ENCODE measurements around the gene UGGT1. TPM values are rescaled to one million over a fixed set of nuclear protein-coding genes. Genes with fewer than 3 reads are reported as not detected.

Gene UGGT1
- total and polyA plus RNA-seq, 4 donors, result 6.7 to 74.7 (median 32.4) TPM

DNA sequence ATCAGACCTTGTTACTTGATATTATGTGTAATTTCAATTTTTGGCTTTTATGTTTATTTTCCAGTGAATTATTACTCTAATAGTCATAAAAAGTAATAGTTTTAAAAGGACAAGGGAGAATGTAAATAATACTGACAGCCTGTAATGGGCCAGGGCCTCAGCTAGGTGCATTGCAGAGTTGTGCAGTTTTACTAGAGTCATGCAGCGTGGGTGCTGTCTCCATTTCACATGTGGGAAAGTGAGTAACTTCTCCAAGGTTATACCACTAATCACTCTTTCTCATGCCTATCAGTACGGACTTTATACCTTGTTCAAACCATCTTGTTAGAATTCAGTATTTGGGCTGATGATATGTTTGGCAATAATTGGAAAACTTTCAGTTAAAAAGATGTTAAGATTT is 73.3 kb downstream of the UGGT1 start:
- no peaks in the 10 kb centered on the region for H3K9me3 ChIP-seq (ENCODE audit: control insufficient read depth in 4 of 4, low read length in 3 of 4)
- no peak for DNase-seq (ENCODE audit: low spot score)
- no peak overlapping the region for H3K4me3 ChIP-seq (ENCODE audit: low read depth in 1 of 3, low read length in 3 of 3)
- H3K4me1 ChIP-seq (ENCODE audit: control insufficient read depth in 4 of 4, insufficient read depth in 4 of 4, low read length in 3 of 4), result no peaks in the 10 kb centered on the region
- H3K36me3 ChIP-seq (ENCODE audit: control insufficient read depth in 4 of 4, insufficient read depth in 3 of 4, low read depth in 1 of 4, low read length in 3 of 4), result peaks cover 12 to 49% (median 38%) of the 10 kb centered on the region in 4 donors
- no peaks in the 10 kb centered on the region for H3K27me3 ChIP-seq (ENCODE audit: control insufficient read depth in 4 of 4, insufficient read depth in 4 of 4, low read length in 3 of 4)
- WGBS, result 96% methylated on average over 2 of the region's 2 CpGs
- no peak overlapping the region for H3K9ac ChIP-seq (ENCODE audit: low read depth in 1 of 2, low read length in 2 of 2)
- H3K27ac ChIP-seq (ENCODE audit: low read depth in 1 of 2, low read length in 2 of 2), result no peak overlapping the region
- TF ChIP-seq HNF4G (IDR thresholded peaks at IDR 0.05) (no peak), GABPA (IDR thresholded peaks at IDR 0.05 in 1 of 2, conservative IDR thresholded peaks at IDR 0.05 in 1 of 2) (no peak), TAF1 (conservative IDR thresholded peaks at IDR 0.05) (no peak), RXRA (IDR thresholded peaks at IDR 0.05) (no peak), HNF4A (conservative IDR thresholded peaks at IDR 0.05) (no peak), FOXA1 (IDR thresholded peaks at IDR 0.05) (no peak), EGR1 (IDR thresholded peaks at IDR 0.05; ENCODE audit: low read depth in 2 of 2) (no peak), YY1 (IDR thresholded peaks at IDR 0.05) (no peak), RAD21 (IDR thresholded peaks at IDR 0.05) (no peak), JUND (IDR thresholded peaks at IDR 0.05) (no peak), FOXA2 (IDR thresholded peaks at IDR 0.05) (no peak), NR2F2 (IDR thresholded peaks at IDR 0.05) (no peak)
- TF ChIP-seq, protein P1, sequence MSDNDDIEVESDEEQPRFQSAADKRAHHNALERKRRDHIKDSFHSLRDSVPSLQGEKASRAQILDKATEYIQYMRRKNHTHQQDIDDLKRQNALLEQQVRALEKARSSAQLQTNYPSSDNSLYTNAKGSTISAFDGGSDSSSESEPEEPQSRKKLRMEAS (IDR thresholded peaks at IDR 0.05), result no peak
- TF ChIP-seq, protein P2, sequence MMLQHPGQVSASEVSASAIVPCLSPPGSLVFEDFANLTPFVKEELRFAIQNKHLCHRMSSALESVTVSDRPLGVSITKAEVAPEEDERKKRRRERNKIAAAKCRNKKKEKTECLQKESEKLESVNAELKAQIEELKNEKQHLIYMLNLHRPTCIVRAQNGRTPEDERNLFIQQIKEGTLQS (IDR thresholded peaks at IDR 0.05), result no peak
- TF ChIP-seq, protein P3, sequence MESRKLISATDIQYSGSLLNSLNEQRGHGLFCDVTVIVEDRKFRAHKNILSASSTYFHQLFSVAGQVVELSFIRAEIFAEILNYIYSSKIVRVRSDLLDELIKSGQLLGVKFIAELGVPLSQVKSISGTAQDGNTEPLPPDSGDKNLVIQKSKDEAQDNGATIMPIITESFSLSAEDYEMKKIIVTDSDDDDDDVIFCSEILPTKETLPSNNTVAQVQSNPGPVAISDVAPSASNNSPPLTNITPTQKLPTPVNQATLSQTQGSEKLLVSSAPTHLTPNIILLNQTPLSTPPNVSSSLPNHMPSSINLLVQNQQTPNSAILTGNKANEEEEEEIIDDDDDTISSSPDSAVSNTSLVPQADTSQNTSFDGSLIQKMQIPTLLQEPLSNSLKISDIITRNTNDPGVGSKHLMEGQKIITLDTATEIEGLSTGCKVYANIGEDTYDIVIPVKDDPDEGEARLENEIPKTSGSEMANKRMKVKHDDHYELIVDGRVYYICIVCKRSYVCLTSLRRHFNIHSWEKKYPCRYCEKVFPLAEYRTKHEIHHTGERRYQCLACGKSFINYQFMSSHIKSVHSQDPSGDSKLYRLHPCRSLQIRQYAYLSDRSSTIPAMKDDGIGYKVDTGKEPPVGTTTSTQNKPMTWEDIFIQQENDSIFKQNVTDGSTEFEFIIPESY (IDR thresholded peaks at IDR 0.05), result no peak

DNA sequence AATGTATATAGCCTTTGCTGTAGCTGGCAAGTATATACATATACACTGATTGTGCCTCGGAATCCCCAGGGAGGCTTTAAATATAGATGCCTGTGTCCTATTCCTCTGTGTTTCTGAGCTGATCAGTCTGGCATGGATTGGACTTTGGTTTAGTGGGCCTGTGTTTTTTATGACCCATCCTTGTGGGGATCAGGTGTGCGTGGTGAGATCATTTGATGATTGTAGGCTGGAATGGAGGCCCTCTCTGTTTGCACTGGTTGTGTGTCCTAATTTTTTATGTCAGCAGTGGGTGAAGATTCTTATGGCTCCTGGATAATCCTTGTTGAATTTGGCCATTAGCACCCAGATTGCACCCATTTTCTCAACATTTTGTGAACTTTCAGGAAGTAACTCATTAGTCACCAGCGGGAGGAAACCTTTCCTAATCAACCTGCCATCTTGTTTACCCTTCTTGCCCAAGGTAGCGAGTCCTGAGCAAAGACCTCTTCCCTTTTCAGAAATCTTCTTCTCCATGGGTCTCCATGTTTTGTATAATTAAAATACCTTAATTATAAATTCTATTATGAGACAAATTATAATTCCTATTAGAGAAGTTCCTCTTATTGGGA is 75.8 kb downstream of the UGGT1 start:
- no peak overlapping the region for H3K4me3 ChIP-seq (ENCODE audit: low read depth in 1 of 3, low read length in 3 of 3)
- H3K27me3 ChIP-seq (ENCODE audit: control insufficient read depth in 4 of 4, insufficient read depth in 4 of 4, low read length in 3 of 4), result no peaks in the 10 kb centered on the region
- no peaks in the 10 kb centered on the region for H3K4me1 ChIP-seq (ENCODE audit: control insufficient read depth in 4 of 4, insufficient read depth in 4 of 4, low read length in 3 of 4)
- H3K9ac ChIP-seq (ENCODE audit: low read depth in 1 of 2, low read length in 2 of 2), result no peak overlapping the region
- H3K36me3 ChIP-seq (ENCODE audit: control insufficient read depth in 4 of 4, insufficient read depth in 3 of 4, low read depth in 1 of 4, low read length in 3 of 4), result peaks cover 12 to 55% (median 42%) of the 10 kb centered on the region in 4 donors
- no peak for DNase-seq (ENCODE audit: low spot score)
- no peaks in the 10 kb centered on the region for H3K9me3 ChIP-seq (ENCODE audit: control insufficient read depth in 4 of 4, low read length in 3 of 4)
- H3K27ac ChIP-seq (ENCODE audit: low read depth in 1 of 2, low read length in 2 of 2), result no peak overlapping the region
- WGBS, result 91% methylated on average over 4 of the region's 4 CpGs
- no peak for TF ChIP-seq JUND (IDR thresholded peaks at IDR 0.05)
- TF ChIP-seq FOXA2 (IDR thresholded peaks at IDR 0.05), result no peak
- no peak for TF ChIP-seq GABPA (IDR thresholded peaks at IDR 0.05 in 1 of 2, conservative IDR thresholded peaks at IDR 0.05 in 1 of 2)
- no peak for TF ChIP-seq RAD21 (IDR thresholded peaks at IDR 0.05)
- TF ChIP-seq, protein P4, sequence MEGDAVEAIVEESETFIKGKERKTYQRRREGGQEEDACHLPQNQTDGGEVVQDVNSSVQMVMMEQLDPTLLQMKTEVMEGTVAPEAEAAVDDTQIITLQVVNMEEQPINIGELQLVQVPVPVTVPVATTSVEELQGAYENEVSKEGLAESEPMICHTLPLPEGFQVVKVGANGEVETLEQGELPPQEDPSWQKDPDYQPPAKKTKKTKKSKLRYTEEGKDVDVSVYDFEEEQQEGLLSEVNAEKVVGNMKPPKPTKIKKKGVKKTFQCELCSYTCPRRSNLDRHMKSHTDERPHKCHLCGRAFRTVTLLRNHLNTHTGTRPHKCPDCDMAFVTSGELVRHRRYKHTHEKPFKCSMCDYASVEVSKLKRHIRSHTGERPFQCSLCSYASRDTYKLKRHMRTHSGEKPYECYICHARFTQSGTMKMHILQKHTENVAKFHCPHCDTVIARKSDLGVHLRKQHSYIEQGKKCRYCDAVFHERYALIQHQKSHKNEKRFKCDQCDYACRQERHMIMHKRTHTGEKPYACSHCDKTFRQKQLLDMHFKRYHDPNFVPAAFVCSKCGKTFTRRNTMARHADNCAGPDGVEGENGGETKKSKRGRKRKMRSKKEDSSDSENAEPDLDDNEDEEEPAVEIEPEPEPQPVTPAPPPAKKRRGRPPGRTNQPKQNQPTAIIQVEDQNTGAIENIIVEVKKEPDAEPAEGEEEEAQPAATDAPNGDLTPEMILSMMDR (IDR thresholded peaks at IDR 0.05; ENCODE audit: low read depth, low read length, missing input control), result no peak
- TF ChIP-seq, protein P5, sequence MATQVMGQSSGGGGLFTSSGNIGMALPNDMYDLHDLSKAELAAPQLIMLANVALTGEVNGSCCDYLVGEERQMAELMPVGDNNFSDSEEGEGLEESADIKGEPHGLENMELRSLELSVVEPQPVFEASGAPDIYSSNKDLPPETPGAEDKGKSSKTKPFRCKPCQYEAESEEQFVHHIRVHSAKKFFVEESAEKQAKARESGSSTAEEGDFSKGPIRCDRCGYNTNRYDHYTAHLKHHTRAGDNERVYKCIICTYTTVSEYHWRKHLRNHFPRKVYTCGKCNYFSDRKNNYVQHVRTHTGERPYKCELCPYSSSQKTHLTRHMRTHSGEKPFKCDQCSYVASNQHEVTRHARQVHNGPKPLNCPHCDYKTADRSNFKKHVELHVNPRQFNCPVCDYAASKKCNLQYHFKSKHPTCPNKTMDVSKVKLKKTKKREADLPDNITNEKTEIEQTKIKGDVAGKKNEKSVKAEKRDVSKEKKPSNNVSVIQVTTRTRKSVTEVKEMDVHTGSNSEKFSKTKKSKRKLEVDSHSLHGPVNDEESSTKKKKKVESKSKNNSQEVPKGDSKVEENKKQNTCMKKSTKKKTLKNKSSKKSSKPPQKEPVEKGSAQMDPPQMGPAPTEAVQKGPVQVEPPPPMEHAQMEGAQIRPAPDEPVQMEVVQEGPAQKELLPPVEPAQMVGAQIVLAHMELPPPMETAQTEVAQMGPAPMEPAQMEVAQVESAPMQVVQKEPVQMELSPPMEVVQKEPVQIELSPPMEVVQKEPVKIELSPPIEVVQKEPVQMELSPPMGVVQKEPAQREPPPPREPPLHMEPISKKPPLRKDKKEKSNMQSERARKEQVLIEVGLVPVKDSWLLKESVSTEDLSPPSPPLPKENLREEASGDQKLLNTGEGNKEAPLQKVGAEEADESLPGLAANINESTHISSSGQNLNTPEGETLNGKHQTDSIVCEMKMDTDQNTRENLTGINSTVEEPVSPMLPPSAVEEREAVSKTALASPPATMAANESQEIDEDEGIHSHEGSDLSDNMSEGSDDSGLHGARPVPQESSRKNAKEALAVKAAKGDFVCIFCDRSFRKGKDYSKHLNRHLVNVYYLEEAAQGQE (IDR thresholded peaks at IDR 0.05), result no peak
- no peak for TF ChIP-seq EGR1 (IDR thresholded peaks at IDR 0.05; ENCODE audit: low read depth in 2 of 2)
- TF ChIP-seq NR2F2 (IDR thresholded peaks at IDR 0.05), result no peak
- no peak for TF ChIP-seq HNF4A (conservative IDR thresholded peaks at IDR 0.05)
- TF ChIP-seq, protein P1 (IDR thresholded peaks at IDR 0.05), result no peak
- no peak for TF ChIP-seq HNF4G (IDR thresholded peaks at IDR 0.05)
- TF ChIP-seq, protein P2 (IDR thresholded peaks at IDR 0.05), result no peak
- TF ChIP-seq TAF1 (conservative IDR thresholded peaks at IDR 0.05), result no peak
- no peak for TF ChIP-seq YY1 (IDR thresholded peaks at IDR 0.05)
- TF ChIP-seq SP1 (IDR thresholded peaks at IDR 0.05), result no peak
- TF ChIP-seq RXRA (IDR thresholded peaks at IDR 0.05), result no peak

Data from liver (tissue), 9 donors.